ENCODE data around the gene AHCTF1.

AHCTF1 gene

GRCh38 chr1:246792603-246793002, 139.1 kb downstream of the AHCTF1 start:
- no peak for DNase-seq (ENCODE audit: low read depth)
- TF ChIP-seq CTCF (IDR thresholded peaks at IDR 0.05; ENCODE audit: low read depth, low read length, missing control alignments), result no peak
- H3K4me3 ChIP-seq (ENCODE audit: low read depth, low read length), result no peak overlapping the region
- in situ Hi-C loops (cut with HindIII; ENCODE audit: low sequenced_read_pairs), result no loop called here

- TF ChIP-seq CTCF (IDR thresholded peaks at IDR 0.05; ENCODE audit: low read depth, low read length, missing control alignments), result no peak
- no peak for DNase-seq (ENCODE audit: low read depth)
- in situ Hi-C loops (cut with HindIII; ENCODE audit: low sequenced_read_pairs), result no loop called here
- H3K4me3 ChIP-seq (ENCODE audit: low read depth, low read length), result no peak overlapping the region
Observed at GRCh38 chr1:246791303-246791918, 140.3 kb downstream of the AHCTF1 start.

- TF ChIP-seq CTCF (IDR thresholded peaks at IDR 0.05; ENCODE audit: low read depth, low read length, missing control alignments), result no peak
- in situ Hi-C loops (cut with HindIII; ENCODE audit: low sequenced_read_pairs), result no loop called here
- DNase-seq (ENCODE audit: low read depth), result no peak
- no peak overlapping the region for H3K4me3 ChIP-seq (ENCODE audit: low read depth, low read length)
Observed at GRCh38 chr1:246790833-246791232, 140.9 kb downstream of the AHCTF1 start.

- TF ChIP-seq CTCF (IDR thresholded peaks at IDR 0.05; ENCODE audit: low read depth, low read length, missing control alignments), result no peak
- DNase-seq (ENCODE audit: low read depth), result no peak
- in situ Hi-C loops (cut with HindIII; ENCODE audit: low sequenced_read_pairs), result no loop called here
- no peak overlapping the region for H3K4me3 ChIP-seq (ENCODE audit: low read depth, low read length)
Observed at GRCh38 chr1:246790364-246790763, 141.4 kb downstream of the AHCTF1 start.

GRCh38 chr1:246789454-246790339, 142.1 kb downstream of the AHCTF1 start:
- no peak for TF ChIP-seq CTCF (IDR thresholded peaks at IDR 0.05; ENCODE audit: low read depth, low read length, missing control alignments)
- DNase-seq (ENCODE audit: low read depth), result no peak
- in situ Hi-C loops (cut with HindIII; ENCODE audit: low sequenced_read_pairs), result no loop called here
- no peak overlapping the region for H3K4me3 ChIP-seq (ENCODE audit: low read depth, low read length)
